Prostate gland (tissue), 2 donors: ENCODE data around the gene ZNF627. TPM values are rescaled to one million over a fixed set of nuclear protein-coding genes. Genes with fewer than 3 reads are reported as not detected.

Source experiments
- DNase-seq: peaks from one replicate; pipeline ENCODE4 v3.0.0-alpha.2; 2019; ENCODE audit warnings: low spot score
- H3K27ac ChIP-seq, 2 donors: fragments of 200-600 bp; sonication (generic); 2 replicates each; pipeline ENCODE4 v1.5.1; 2017 to 2019
- H3K27me3 ChIP-seq: fragments of 200-600 bp; sonication (generic); replicated peaks from 2 replicates; pipeline ENCODE4 v1.5.1; 2019; ENCODE audit not compliant: insufficient read depth
- H3K36me3 ChIP-seq, 2 donors: fragments of 200-600 bp; sonication (generic); 1 replicate in 1 of 2; 2 replicates in 1 of 2; pipeline versions ENCODE4 v1.5.1 to v1.8.1; 2017 to 2019
- H3K4me1 ChIP-seq: fragments of 200-600 bp; sonication (generic); replicated peaks from 2 replicates; pipeline ENCODE4 v1.5.1; 2019
- H3K4me3 ChIP-seq, 2 donors: fragments of 200-600 bp; sonication (generic); 2 replicates each; pipeline ENCODE4 v1.5.1; 2017 to 2019
- H3K9me3 ChIP-seq: fragments of 200-600 bp; sonication (generic); 2 replicates; pipeline ENCODE4 v1.5.1; 2017
- POLR2A ChIP-seq: fragments of 450-650 bp; IDR thresholded peaks from one replicate; pipeline ENCODE4 v1.6.1; 2016; ENCODE audit warnings: antibody characterized with exemption, mild to moderate bottlenecking
- POLR2AphosphoS5 ChIP-seq: sonication (generic); formaldehyde crosslinking; IDR thresholded peaks from one replicate; pipeline ENCODE4 v1.6.1; 2017; ENCODE audit warnings: antibody characterized with exemption
- WGBS: methylation state at CpG from one replicate; pipeline ENCODE4 v1.1.5; 2018; 5-methylcytosine and 5-hydroxymethylcytosine counted together
- intact Hi-C: fragments of 100-400 bp; cut with DNase I; formaldehyde crosslinking; loops from one replicate; pipeline ENCODE4 v1.14.2; 2022
- total RNA-seq, 2 donors: library from RNA; depleted of rRNA; stranded (reverse); fragments of >200 nt; gene quantifications; one replicate each; pipeline ENCODE4 v1.1.0, GENCODE V29; 2016
- TF ChIP-seq, protein P1 (sequence below), 4 experiments: fragments of 200-600 bp in 2 of 4; fragments of 450-650 bp in 2 of 4; sonication (generic) in 2 of 4; IDR thresholded peaks; 1 replicate in 3 of 4; 2 replicates in 1 of 4; pipeline ENCODE4 v1.5.1; 2016 to 2019; ENCODE audit warnings: antibody characterized with exemption in 4 of 4, mild to moderate bottlenecking in 2 of 4, moderate library complexity in 2 of 4

The ZNF627 gene
- total RNA-seq, 2 donors from 2014 or later = 17.8 to 20.5 TPM

DNA sequence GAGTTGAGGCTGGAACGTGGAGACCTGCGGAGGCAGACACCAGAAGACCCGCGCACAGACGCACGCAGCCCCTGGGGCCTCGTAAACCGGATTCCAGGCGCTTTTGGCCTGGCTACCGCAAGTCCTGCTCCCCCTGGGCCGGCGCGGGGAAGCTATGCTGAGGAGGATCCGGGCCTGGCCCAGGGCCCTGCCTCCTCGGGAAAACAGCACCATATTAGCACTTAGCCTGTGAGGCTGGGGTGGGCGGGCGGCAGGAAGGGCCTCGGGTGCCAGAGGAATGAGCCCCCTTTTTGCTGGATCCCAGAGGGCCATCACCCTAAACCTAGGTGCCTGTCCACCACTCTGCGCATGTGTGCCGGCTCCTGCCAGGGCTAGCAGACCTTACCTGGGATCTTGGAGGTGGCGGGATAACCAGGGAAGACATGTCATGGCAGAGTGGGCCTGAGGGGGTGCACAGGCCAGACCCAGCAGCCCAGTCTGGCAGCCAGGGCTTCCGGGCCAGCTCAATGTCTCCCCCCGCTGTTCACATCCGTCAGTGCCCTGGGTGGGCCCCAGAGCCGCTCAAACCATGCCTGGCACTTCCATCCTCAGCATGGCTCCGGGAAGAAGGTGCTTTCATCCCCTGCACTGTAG lies 45.6 kb upstream of the ZNF627 start:
- Histone ChIP-seq H3K9me3 (no peaks in the 10 kb centered on the region), H3K36me3 (peaks cover 3 to 6% of the 10 kb centered on the region in 2 donors), H3K27ac (peak overlapping the region; percentile 56 to 62), H3K4me3 (no peak overlapping the region), H3K4me1 (no peaks in the 10 kb centered on the region), H3K27me3 (no peaks in the 10 kb centered on the region)
- WGBS = 65% methylated on average over 25 of the region's 26 CpGs
- no peak for DNase-seq
- TF ChIP-seq, protein P1, sequence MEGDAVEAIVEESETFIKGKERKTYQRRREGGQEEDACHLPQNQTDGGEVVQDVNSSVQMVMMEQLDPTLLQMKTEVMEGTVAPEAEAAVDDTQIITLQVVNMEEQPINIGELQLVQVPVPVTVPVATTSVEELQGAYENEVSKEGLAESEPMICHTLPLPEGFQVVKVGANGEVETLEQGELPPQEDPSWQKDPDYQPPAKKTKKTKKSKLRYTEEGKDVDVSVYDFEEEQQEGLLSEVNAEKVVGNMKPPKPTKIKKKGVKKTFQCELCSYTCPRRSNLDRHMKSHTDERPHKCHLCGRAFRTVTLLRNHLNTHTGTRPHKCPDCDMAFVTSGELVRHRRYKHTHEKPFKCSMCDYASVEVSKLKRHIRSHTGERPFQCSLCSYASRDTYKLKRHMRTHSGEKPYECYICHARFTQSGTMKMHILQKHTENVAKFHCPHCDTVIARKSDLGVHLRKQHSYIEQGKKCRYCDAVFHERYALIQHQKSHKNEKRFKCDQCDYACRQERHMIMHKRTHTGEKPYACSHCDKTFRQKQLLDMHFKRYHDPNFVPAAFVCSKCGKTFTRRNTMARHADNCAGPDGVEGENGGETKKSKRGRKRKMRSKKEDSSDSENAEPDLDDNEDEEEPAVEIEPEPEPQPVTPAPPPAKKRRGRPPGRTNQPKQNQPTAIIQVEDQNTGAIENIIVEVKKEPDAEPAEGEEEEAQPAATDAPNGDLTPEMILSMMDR (IDR thresholded peaks at IDR 0.05) = peak in 1 of 4 experiments; percentile 20
- TF ChIP-seq POLR2AphosphoS5 (peak; percentile 24), POLR2A (no peak)
- intact Hi-C loops = no loop called here

DNA sequence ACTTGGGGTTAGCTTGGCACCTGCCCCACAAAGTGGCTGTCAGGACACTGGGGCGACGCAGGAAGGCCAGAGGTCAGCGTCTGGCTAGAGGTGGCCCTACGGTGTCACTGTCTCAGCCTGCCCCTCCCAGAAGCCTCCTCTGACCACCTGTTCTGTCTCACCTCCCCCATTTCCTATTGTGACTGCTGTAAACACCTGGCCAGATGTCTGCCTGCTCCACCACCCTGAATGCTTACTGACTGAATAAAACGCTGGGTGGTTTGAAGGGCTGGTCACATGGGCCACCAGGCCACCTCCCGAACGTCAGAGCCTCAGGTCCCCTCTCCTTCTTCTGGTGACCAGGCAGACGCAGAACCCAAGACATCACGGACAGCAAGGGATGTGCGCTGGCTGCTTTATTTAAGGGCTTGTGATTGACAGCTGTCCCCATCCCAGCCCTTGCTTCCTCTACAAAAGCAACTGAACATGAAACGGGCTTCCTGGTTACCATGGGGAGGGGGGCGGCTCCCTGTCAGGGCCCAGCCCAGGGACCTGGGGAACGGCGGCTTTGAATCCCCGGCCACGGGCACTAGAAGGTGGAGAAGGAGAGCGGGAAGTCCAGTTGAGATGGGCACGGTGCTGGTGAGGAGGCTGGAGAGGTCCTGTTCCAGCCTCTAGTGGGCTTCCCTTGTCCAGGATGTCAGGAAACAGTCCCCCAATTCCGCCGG lies 44.5 kb upstream of the ZNF627 start:
- H3K4me1 ChIP-seq = peaks cover 5% of the 10 kb centered on the region
- H3K36me3 ChIP-seq = peaks cover 3 to 6% of the 10 kb centered on the region in 2 donors
- H3K4me3 ChIP-seq = no peak overlapping the region
- 71% methylated on average over 20 of the region's 20 CpGs for WGBS
- H3K27ac ChIP-seq = peak overlapping the region; percentile 56 to 62
- DNase-seq = no peak
- H3K27me3 ChIP-seq = no peaks in the 10 kb centered on the region
- H3K9me3 ChIP-seq = no peaks in the 10 kb centered on the region
- intact Hi-C loops = no loop called here
- TF ChIP-seq POLR2AphosphoS5 (no peak), POLR2A (no peak)
- TF ChIP-seq, protein P1 (IDR thresholded peaks at IDR 0.05) = no peak

DNA sequence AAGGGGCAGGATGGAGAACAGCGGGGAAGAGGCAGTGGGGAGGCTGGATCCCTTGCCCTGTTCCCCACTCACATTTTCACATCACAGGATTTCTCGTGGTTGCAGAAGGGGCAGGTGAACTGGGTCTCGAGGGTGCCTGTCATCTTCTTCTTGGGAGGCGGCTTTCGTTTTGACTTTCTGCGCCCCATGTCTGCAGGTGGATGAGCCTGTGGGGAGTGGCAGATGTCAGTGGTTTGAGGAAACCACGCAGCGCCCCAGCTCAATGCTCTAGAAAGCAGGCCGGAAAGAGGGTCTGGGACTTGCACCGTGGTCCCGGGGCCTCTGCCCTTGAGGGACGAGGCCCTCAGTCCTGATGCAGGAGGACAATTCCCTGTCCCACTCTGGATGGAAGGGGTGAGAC lies 43.1 kb upstream of the ZNF627 start:
- TF ChIP-seq POLR2AphosphoS5 (no peak), POLR2A (no peak)
- TF ChIP-seq, protein P1 (IDR thresholded peaks at IDR 0.05) = no peak
- Histone ChIP-seq H3K4me1 (peaks cover 11% of the 10 kb centered on the region), H3K27me3 (no peaks in the 10 kb centered on the region), H3K27ac (no peak overlapping the region), H3K9me3 (no peaks in the 10 kb centered on the region), H3K36me3 (peaks cover 3 to 6% of the 10 kb centered on the region in 2 donors), H3K4me3 (no peak overlapping the region)
- DNase-seq = no peak
- WGBS = 89% methylated on average over 12 of the region's 12 CpGs
- intact Hi-C loops = no loop called here

DNA sequence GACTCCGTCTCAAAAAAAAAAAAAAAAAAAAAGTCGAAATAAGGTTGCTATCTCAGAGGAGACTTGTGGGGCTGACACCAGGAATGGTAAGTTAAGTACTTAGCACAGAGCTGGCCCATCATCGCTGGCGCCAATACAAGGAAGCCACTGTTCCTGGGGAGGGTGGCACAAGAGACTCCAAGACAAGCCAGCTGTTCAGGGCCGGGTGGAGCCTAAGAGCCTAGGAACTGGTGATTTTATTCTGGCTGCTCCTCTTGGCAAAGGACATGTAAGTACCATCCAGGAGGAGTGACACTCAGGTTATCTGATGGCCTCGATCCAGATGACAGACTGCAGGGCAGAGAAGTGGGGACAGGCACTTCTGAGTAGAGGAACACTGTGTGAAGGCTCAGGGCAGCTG lies 42.0 kb upstream of the ZNF627 start:
- H3K9me3 ChIP-seq = no peaks in the 10 kb centered on the region
- no peak overlapping the region for H3K27ac ChIP-seq
- peaks cover 3 to 6% of the 10 kb centered on the region in 2 donors for H3K36me3 ChIP-seq
- H3K4me3 ChIP-seq = no peak overlapping the region
- TF ChIP-seq POLR2AphosphoS5 (no peak), POLR2A (no peak)
- TF ChIP-seq, protein P1 (IDR thresholded peaks at IDR 0.05) = no peak
- peaks cover 11% of the 10 kb centered on the region for H3K4me1 ChIP-seq
- no peaks in the 10 kb centered on the region for H3K27me3 ChIP-seq
- intact Hi-C loops = no loop called here
- no peak for DNase-seq
- WGBS = 84% methylated on average over 6 of the region's 6 CpGs
